Testis (tissue), 2 donors: ENCODE measurements around the gene SMC1B.

Experiments
- CTCF ChIP-seq, 3 experiments: fragments of 450-650 bp in 2 of 3; fragments of 200-600 bp in 1 of 3; sonication (generic) in 1 of 3; IDR thresholded peaks; one replicate each; pipeline ENCODE4 v1.5.1; 2016 to 2019; ENCODE audit warnings: antibody characterized with exemption in 3 of 3, mild to moderate bottlenecking in 2 of 3, moderate library complexity in 1 of 3
- POLR2A ChIP-seq: fragments of 450-650 bp; IDR thresholded peaks from one replicate; pipeline ENCODE4 v1.6.1; 2017; ENCODE audit warnings: antibody characterized with exemption, mild to moderate bottlenecking, moderate library complexity

DNA sequence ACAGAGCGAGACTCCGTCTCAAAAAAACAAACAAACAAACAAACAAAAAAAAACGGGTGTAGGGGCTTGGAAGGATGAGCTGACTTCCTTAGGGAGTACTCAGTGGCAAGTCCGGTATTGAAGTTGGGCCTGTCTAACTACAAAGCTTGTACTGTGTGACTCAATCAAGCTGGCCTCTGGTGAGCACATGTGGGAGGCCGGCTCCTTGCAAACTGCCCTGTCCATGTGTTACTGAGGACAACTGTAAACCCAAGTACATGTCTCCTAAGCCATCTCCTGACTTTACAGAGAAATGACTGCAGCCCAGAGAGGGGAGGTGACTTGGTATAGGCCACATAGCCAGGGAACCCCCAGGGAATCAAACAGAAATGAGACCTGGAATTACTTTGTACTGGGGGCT, 11.7 kb upstream of the SMC1B start:
- TF ChIP-seq CTCF (IDR thresholded peaks at IDR 0.05) (no peak), POLR2A (no peak)
